HEK293 (cell line): ENCODE measurements around the gene DNMT3L.
A peak's percentile ranks its signal among the peaks of the same experiment; 100 is the strongest.

Source experiments
- BCL11A ChIP-seq: fragments of 450-650 bp; formaldehyde crosslinking; IDR thresholded peaks from 2 replicates; pipeline ENCODE4 v1.5.1; 2016; ENCODE audit warnings: low read depth, missing biosample characterization, missing genetic modification characterization
- KLF1 ChIP-seq: fragments of 450-650 bp; formaldehyde crosslinking; IDR thresholded peaks from 2 replicates; pipeline ENCODE4 v1.5.1; 2016; ENCODE audit warnings: missing biosample characterization, missing genetic modification characterization
- KLF16 ChIP-seq: fragments of 450-650 bp; formaldehyde crosslinking; IDR thresholded peaks from 2 replicates; pipeline ENCODE4 v1.5.1; 2017; ENCODE audit warnings: missing biosample characterization, missing genetic modification characterization
- KLF7 ChIP-seq: fragments of 450-650 bp; formaldehyde crosslinking; IDR thresholded peaks from 2 replicates; pipeline ENCODE4 v1.5.1; 2016; ENCODE audit warnings: missing biosample characterization, missing genetic modification characterization, borderline replicate concordance
- KLF8 ChIP-seq: fragments of 450-650 bp; formaldehyde crosslinking; IDR thresholded peaks from 2 replicates; pipeline ENCODE4 v1.5.1; 2016; ENCODE audit warnings: missing biosample characterization, missing genetic modification characterization
- KLF9 ChIP-seq: fragments of 450-650 bp; formaldehyde crosslinking; IDR thresholded peaks from 2 replicates; pipeline ENCODE4 v1.5.1; 2016; ENCODE audit warnings: missing biosample characterization, missing genetic modification characterization, low read depth
- MEIS1 ChIP-seq: sonication (generic); formaldehyde crosslinking; IDR thresholded peaks from 2 replicates; pipeline ENCODE4 v1.8.1; 2022; ENCODE audit warnings: missing genetic modification reagents, mild to moderate bottlenecking, borderline replicate concordance
- OVOL3 ChIP-seq: fragments of 450-650 bp; formaldehyde crosslinking; IDR thresholded peaks from 2 replicates; pipeline ENCODE4 v1.5.1; 2016; ENCODE audit warnings: missing biosample characterization, missing genetic modification characterization
- SCRT2 ChIP-seq: fragments of 450-650 bp; formaldehyde crosslinking; IDR thresholded peaks from 2 replicates; pipeline ENCODE4 v1.5.1; 2016; ENCODE audit warnings: missing biosample characterization, missing genetic modification characterization
- SP2 ChIP-seq: fragments of 450-650 bp; formaldehyde crosslinking; IDR thresholded peaks from 2 replicates; pipeline ENCODE4 v1.5.1; 2016; ENCODE audit warnings: missing biosample characterization, missing genetic modification characterization
- ZBTB20 ChIP-seq: fragments of 450-650 bp; formaldehyde crosslinking; IDR thresholded peaks from 2 replicates; pipeline ENCODE4 v1.5.1; 2016; ENCODE audit warnings: missing biosample characterization, missing genetic modification characterization
- ZBTB8A ChIP-seq: fragments of 450-650 bp; formaldehyde crosslinking; IDR thresholded peaks from 2 replicates; pipeline ENCODE4 v1.5.1; 2016; ENCODE audit warnings: missing biosample characterization, missing genetic modification characterization
- ZFP69B ChIP-seq: fragments of 450-650 bp; formaldehyde crosslinking; IDR thresholded peaks from 2 replicates; pipeline ENCODE4 v1.5.1; 2016; ENCODE audit warnings: missing biosample characterization, missing genetic modification characterization
- ZIC2 ChIP-seq: fragments of 450-650 bp; formaldehyde crosslinking; IDR thresholded peaks from 2 replicates; pipeline ENCODE4 v1.5.1; 2016; ENCODE audit warnings: missing biosample characterization, missing genetic modification characterization
- ZNF114 ChIP-seq: fragments of 450-650 bp; formaldehyde crosslinking; IDR thresholded peaks from 2 replicates; pipeline ENCODE4 v1.5.0; 2017; ENCODE audit warnings: missing biosample characterization, missing genetic modification characterization
- ZNF121 ChIP-seq: fragments of 450-650 bp; formaldehyde crosslinking; IDR thresholded peaks from 2 replicates; pipeline ENCODE4 v1.5.1; 2016; ENCODE audit warnings: missing biosample characterization, missing genetic modification characterization
- ZNF174 ChIP-seq: fragments of 450-650 bp; formaldehyde crosslinking; IDR thresholded peaks from 2 replicates; pipeline ENCODE4 v1.5.0; 2017; ENCODE audit warnings: missing biosample characterization, mild to moderate bottlenecking, missing genetic modification characterization
- ZNF223 ChIP-seq: fragments of 450-650 bp; formaldehyde crosslinking; IDR thresholded peaks from 2 replicates; pipeline ENCODE4 v1.5.1; 2016; ENCODE audit warnings: missing biosample characterization, missing genetic modification characterization
- ZNF23 ChIP-seq: fragments of 450-650 bp; formaldehyde crosslinking; IDR thresholded peaks from 2 replicates; pipeline ENCODE4 v1.5.1; 2016; ENCODE audit warnings: missing biosample characterization, missing genetic modification characterization, borderline replicate concordance
- ZNF266 ChIP-seq: fragments of 450-650 bp; formaldehyde crosslinking; IDR thresholded peaks from 2 replicates; pipeline ENCODE4 v1.5.1; 2016; ENCODE audit warnings: missing biosample characterization, missing genetic modification characterization, low read depth
- ZNF341 ChIP-seq: fragments of 450-650 bp; formaldehyde crosslinking; IDR thresholded peaks from 2 replicates; pipeline ENCODE4; 2016; ENCODE audit warnings: low read depth, missing biosample characterization, missing genetic modification characterization
- ZNF366 ChIP-seq: fragments of 450-650 bp; formaldehyde crosslinking; conservative IDR thresholded peaks from 2 replicates; pipeline ENCODE4 v1.5.1; 2016; ENCODE audit warnings: missing biosample characterization, missing genetic modification characterization
- ZNF394 ChIP-seq: fragments of 450-650 bp; formaldehyde crosslinking; IDR thresholded peaks from 2 replicates; pipeline ENCODE4 v1.5.1; 2016; ENCODE audit warnings: missing biosample characterization, missing genetic modification characterization, mild to moderate bottlenecking, moderate library complexity, borderline replicate concordance
- ZNF544 ChIP-seq: fragments of 450-650 bp; formaldehyde crosslinking; IDR thresholded peaks from 2 replicates; pipeline ENCODE4 v1.5.0; 2017; ENCODE audit warnings: missing biosample characterization, missing genetic modification characterization
- ZNF548 ChIP-seq: fragments of 450-650 bp; formaldehyde crosslinking; IDR thresholded peaks from 2 replicates; pipeline ENCODE4 v1.5.1; 2016; ENCODE audit warnings: missing biosample characterization, missing genetic modification characterization
- ZNF549 ChIP-seq: fragments of 450-650 bp; IDR thresholded peaks from 2 replicates; pipeline ENCODE4 v1.5.1; 2018; ENCODE audit warnings: missing biosample characterization, missing genetic modification characterization, mild to moderate bottlenecking, inconsistent platforms, moderate library complexity
- ZNF600 ChIP-seq: fragments of 450-650 bp; formaldehyde crosslinking; IDR thresholded peaks from 2 replicates; pipeline ENCODE4 v1.5.1; 2016; ENCODE audit warnings: missing biosample characterization, missing genetic modification characterization
- ZNF624 ChIP-seq: fragments of 450-650 bp; formaldehyde crosslinking; IDR thresholded peaks from 2 replicates; pipeline ENCODE4 v1.5.1; 2017; ENCODE audit warnings: missing biosample characterization, missing genetic modification characterization
- ZNF626 ChIP-seq: fragments of 450-650 bp; sonication (Bioruptor Pico); formaldehyde crosslinking; IDR thresholded peaks from 2 replicates; pipeline ENCODE4 v1.5.1; 2018; ENCODE audit warnings: missing biosample characterization, missing genetic modification characterization, inconsistent platforms
- ZNF658 ChIP-seq: fragments of 450-650 bp; formaldehyde crosslinking; IDR thresholded peaks from 2 replicates; pipeline ENCODE4; 2016; ENCODE audit warnings: missing biosample characterization, missing genetic modification characterization
- TF ChIP-seq, protein P1 (sequence below): fragments of 450-650 bp; formaldehyde crosslinking; IDR thresholded peaks from 2 replicates; pipeline ENCODE4 v1.5.1; 2017; ENCODE audit warnings: missing biosample characterization, missing genetic modification characterization
- TF ChIP-seq, protein P2 (sequence below): fragments of 450-650 bp; formaldehyde crosslinking; IDR thresholded peaks from 2 replicates; pipeline ENCODE4 v1.5.1; 2016; ENCODE audit warnings: missing biosample characterization, missing genetic modification characterization
- TF ChIP-seq, protein P3 (sequence below): fragments of 450-650 bp; formaldehyde crosslinking; IDR thresholded peaks from 2 replicates; pipeline ENCODE4 v1.5.1; 2016; ENCODE audit warnings: missing biosample characterization, missing genetic modification characterization
- TF ChIP-seq, protein P4 (sequence below): fragments of 450-650 bp; formaldehyde crosslinking; IDR thresholded peaks from 2 replicates; pipeline ENCODE4 v1.5.1; 2017; ENCODE audit warnings: missing biosample characterization, missing genetic modification characterization

The DNMT3L gene

DNA sequence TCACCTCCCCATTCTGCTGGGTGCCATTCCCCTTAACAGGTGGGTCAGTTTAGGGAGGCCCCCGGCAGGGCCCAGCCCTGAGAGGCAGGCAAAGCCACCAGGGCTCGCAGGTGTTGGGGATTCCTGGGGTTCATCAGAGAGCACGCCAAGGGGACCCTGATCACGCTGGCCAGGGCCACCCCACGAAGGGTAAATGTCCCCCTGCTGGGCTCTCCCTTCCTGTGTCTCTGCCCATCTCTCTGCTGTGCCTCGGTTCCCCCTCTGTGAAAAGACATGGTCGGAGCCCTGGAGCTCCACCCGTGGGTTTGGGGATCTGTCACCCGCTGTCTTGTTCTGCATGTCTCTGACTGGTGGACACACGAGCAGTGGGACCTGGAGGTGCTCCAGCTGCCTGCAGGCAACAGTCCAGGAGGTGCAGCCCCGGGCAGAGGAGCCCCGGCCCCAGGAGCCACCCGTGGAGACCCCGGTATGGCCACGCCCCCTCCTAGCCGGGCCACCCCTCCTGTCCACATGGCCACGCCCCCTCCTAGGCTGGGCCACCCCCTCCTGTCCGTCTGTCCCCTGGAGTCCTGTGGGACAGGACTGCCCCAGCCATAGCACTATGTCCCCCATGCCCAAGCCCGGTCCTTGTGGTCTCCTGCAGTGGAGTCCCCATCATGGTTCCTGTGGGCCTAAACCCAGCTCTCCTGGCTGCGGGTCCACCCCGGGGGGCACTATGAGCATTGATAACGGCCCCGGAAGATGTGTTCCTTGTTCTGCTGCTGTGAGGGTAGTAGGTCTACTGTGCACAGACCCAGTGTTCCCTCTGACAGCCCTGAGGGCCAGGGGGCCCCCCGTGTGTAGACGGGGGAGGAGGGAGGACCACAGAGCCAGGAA lies 30.5 kb upstream of the DNMT3L start (continued):
- TF ChIP-seq, protein P1, sequence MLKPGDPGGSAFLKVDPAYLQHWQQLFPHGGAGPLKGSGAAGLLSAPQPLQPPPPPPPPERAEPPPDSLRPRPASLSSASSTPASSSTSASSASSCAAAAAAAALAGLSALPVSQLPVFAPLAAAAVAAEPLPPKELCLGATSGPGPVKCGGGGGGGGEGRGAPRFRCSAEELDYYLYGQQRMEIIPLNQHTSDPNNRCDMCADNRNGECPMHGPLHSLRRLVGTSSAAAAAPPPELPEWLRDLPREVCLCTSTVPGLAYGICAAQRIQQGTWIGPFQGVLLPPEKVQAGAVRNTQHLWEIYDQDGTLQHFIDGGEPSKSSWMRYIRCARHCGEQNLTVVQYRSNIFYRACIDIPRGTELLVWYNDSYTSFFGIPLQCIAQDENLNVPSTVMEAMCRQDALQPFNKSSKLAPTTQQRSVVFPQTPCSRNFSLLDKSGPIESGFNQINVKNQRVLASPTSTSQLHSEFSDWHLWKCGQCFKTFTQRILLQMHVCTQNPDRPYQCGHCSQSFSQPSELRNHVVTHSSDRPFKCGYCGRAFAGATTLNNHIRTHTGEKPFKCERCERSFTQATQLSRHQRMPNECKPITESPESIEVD, result no peak
- TF ChIP-seq KLF8 (tag by site-specific recombination) (0 out of 2 replicates have a peak, but pooled peaks have one; percentile 26), ZNF624 (no peak), BCL11A (no peak), ZNF366 (tag by site-specific recombination) (no peak), ZBTB8A (tag by site-specific recombination) (0 out of 2 replicates have a peak, but pooled peaks have one; percentile 13), ZNF23 (tag by site-specific recombination) (no peak), MEIS1 (CRISPR knock-in tag) (no peak), ZNF600 (tag by site-specific recombination) (0 out of 2 replicates have a peak, but pooled peaks have one; percentile 26), ZNF223 (tag by site-specific recombination) (no peak), ZNF548 (tag by site-specific recombination) (no peak), ZNF174 (no peak), KLF7 (tag by site-specific recombination) (no peak), ZNF341 (tag by site-specific recombination) (peak; percentile 16; the same call in 1 of the 2 replicates), ZFP69B (tag by site-specific recombination) (no peak), KLF16 (tag by site-specific recombination) (no peak), SCRT2 (tag by site-specific recombination) (no peak), KLF9 (tag by site-specific recombination) (peak; percentile 92), ZBTB20 (peak; percentile 61), ZNF266 (tag by site-specific recombination) (no peak), ZNF121 (tag by site-specific recombination) (no peak), ZNF626 (tag by site-specific recombination) (no peak), ZNF114 (tag by site-specific recombination) (no peak), KLF1 (tag by site-specific recombination) (no peak), ZNF658 (tag by site-specific recombination) (no peak), SP2 (tag by site-specific recombination) (no peak), OVOL3 (tag by site-specific recombination) (no peak), ZIC2 (tag by site-specific recombination) (peak; percentile 84), ZNF394 (tag by site-specific recombination) (no peak), ZNF544 (no peak), ZNF549 (tag by site-specific recombination) (no peak)
- TF ChIP-seq, protein P2, sequence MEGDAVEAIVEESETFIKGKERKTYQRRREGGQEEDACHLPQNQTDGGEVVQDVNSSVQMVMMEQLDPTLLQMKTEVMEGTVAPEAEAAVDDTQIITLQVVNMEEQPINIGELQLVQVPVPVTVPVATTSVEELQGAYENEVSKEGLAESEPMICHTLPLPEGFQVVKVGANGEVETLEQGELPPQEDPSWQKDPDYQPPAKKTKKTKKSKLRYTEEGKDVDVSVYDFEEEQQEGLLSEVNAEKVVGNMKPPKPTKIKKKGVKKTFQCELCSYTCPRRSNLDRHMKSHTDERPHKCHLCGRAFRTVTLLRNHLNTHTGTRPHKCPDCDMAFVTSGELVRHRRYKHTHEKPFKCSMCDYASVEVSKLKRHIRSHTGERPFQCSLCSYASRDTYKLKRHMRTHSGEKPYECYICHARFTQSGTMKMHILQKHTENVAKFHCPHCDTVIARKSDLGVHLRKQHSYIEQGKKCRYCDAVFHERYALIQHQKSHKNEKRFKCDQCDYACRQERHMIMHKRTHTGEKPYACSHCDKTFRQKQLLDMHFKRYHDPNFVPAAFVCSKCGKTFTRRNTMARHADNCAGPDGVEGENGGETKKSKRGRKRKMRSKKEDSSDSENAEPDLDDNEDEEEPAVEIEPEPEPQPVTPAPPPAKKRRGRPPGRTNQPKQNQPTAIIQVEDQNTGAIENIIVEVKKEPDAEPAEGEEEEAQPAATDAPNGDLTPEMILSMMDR (tag by site-specific recombination), result no peak
- TF ChIP-seq, protein P3, sequence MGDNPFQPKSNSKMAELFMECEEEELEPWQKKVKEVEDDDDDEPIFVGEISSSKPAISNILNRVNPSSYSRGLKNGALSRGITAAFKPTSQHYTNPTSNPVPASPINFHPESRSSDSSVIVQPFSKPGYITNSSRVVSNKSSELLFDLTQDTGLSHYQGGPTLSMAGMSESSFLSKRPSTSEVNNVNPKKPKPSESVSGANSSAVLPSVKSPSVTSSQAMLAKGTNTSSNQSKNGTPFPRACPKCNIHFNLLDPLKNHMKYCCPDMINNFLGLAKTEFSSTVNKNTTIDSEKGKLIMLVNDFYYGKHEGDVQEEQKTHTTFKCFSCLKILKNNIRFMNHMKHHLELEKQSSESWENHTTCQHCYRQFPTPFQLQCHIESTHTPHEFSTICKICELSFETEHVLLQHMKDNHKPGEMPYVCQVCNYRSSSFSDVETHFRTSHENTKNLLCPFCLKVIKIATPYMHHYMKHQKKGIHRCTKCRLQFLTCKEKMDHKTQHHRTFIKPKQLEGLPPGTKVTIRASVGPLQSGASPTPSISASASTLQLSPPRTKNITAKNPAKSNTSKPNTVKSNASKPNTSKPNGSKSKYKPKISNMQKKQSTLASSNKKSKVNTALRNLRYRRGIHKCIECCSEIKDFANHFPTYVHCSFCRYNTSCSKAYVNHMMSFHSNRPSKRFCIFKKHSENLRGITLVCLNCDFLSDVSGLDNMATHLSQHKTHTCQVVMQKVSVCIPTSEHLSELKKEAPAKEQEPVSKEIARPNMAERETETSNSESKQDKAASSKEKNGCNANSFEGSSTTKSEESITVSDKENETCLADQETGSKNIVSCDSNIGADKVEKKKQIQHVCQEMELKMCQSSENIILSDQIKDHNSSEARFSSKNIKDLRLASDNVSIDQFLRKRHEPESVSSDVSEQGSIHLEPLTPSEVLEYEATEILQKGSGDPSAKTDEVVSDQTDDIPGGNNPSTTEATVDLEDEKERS (tag by site-specific recombination), result no peak
- TF ChIP-seq, protein P4, sequence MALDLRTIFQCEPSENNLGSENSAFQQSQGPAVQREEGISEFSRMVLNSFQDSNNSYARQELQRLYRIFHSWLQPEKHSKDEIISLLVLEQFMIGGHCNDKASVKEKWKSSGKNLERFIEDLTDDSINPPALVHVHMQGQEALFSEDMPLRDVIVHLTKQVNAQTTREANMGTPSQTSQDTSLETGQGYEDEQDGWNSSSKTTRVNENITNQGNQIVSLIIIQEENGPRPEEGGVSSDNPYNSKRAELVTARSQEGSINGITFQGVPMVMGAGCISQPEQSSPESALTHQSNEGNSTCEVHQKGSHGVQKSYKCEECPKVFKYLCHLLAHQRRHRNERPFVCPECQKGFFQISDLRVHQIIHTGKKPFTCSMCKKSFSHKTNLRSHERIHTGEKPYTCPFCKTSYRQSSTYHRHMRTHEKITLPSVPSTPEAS, result no peak
